ENCODE measurements around the gene GNA14. TPM values are rescaled to one million over a fixed set of nuclear protein-coding genes. Genes with fewer than 3 reads are reported as not detected.
"Not testable (repeated sequence)": the region's sequence is repeated elsewhere in the genome, so short reads cannot be mapped to it uniquely, and the experiment has no call there.

GNA14 gene
- total RNA-seq, 4 donors from 2014 or later = 2.8 to 7.4 (median 4.5) TPM

DNA sequence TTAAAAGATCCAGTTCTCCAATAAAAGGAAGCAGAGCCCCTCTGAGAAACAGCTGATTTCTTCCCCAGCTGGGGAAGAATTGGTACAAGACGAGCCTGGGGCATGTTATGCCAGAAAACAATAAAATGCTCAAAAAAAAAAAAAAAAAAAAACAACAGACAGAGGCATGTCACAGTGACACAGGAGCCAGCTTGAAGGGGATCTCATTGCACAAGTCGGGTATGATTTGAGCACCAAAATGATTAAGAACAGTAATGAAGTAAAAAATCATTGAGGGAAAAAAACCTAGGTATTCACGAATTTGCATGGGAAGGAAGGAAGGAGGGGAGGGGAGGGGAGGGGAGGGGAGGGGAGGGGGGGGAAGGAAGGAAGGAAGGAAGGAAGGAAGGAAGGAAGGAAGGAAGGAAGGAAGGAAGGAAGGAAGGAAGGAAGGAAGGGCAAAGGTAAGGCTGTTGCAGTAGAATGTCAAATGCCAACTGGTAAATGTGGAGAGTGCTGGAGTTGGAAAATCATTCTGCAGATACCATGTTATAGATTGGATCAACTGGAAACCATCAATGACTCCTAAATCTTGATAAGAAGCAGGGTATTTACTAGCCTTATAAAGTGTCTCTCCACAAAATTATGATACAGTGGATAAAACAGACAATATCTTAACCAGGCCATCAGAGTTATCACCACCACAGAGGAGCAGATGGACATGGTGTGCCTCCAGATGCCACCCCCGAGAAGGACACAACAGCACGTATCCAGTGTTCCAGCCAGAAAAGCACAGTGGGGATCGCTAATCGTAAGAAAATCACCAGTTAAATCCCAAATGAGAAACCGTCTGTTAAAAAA lies 7.2 kb downstream of the GNA14 start:
- DNase-seq (ENCODE audit: low spot score) = no peak
- ATAC-seq (ENCODE audit: low FRiP score) = no peak
- TF ChIP-seq, protein P1, sequence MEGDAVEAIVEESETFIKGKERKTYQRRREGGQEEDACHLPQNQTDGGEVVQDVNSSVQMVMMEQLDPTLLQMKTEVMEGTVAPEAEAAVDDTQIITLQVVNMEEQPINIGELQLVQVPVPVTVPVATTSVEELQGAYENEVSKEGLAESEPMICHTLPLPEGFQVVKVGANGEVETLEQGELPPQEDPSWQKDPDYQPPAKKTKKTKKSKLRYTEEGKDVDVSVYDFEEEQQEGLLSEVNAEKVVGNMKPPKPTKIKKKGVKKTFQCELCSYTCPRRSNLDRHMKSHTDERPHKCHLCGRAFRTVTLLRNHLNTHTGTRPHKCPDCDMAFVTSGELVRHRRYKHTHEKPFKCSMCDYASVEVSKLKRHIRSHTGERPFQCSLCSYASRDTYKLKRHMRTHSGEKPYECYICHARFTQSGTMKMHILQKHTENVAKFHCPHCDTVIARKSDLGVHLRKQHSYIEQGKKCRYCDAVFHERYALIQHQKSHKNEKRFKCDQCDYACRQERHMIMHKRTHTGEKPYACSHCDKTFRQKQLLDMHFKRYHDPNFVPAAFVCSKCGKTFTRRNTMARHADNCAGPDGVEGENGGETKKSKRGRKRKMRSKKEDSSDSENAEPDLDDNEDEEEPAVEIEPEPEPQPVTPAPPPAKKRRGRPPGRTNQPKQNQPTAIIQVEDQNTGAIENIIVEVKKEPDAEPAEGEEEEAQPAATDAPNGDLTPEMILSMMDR (IDR thresholded peaks at IDR 0.05) = no peak

DNA sequence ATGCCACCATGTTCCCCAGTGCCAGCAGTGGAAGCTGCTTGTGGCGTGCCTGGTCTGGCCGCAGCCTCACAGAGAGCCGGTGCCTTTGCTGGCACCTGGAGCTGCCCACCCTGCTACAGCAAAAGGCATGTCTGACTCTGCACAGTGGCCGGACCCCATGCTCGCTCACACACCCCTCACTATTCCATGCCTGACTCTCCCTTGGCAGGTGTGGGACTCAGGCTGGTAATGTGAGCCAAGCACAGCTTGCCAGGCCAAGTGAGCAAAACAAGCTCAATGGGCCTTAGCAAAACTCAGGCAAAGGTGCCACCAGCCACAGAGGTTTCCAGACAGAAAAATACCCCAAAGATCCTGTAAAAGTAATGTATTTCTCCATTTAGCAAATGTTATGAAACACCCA lies 15.5 kb downstream of the GNA14 start:
- no peak for DNase-seq (ENCODE audit: low spot score)
- ATAC-seq (ENCODE audit: low FRiP score) = no peak
- TF ChIP-seq, protein P1 (IDR thresholded peaks at IDR 0.05) = no peak

DNA sequence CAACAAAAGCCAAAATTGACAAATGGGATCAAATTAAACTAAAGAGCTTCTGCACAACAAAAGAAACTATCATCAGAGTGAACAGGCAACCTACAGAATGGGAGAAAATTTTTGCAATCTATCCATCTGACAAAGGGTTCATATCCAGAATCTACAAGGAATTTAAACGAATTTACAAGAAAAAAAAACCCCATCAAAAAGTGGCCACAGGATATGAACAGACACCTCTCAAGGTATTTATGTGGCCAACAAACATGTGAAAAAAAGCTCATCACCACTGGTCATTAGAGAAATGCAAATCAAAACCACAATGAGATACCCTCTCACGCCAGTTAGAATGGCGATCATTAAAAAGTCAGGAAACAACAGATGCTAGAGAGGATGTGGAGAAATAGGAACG lies 19.3 kb downstream of the GNA14 start:
- DNase-seq (ENCODE audit: low spot score); ATAC-seq (ENCODE audit: low FRiP score): not testable (repeated sequence)

DNA sequence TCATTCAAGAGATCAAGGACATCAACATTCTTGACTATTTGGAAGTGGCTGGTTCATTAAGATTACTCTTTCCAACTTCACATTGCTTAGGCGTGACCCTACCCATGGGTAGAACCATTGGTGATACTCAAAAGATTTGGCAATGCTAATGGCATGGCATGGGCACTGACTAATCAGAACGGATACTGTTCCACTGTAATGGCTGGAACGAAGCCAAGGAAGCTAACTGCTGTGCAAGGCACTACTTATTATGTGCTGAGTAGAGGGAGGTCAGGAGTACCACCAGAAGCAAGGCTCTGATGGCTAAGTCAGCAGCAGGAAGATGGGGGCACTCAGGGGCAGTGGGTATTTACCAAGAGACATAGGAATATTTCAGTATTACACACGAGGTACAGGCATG lies 31.9 kb downstream of the GNA14 start:
- DNase-seq (ENCODE audit: low spot score) = no peak
- no peak for ATAC-seq (ENCODE audit: low FRiP score)
- TF ChIP-seq, protein P1 (IDR thresholded peaks at IDR 0.05) = no peak

DNA sequence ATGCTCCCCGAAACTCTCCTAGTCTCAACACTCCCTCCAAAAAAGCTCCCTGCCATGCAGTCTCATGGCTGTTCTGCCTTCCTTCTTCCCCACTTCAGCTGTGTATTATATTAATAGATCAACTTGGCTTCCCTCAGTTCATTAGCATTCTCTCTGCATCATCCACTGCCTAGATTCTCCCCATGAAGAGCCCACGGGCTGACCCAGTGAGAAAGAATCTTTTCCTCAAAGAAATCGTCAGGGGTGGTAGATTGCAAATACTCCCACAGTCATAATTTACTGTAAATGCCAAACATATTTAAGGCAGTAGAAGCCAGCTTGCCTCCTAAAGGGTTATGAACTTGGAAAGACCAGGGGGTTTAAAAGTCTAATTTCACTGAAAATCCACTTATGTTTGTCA lies 33.5 kb downstream of the GNA14 start:
- no peak for ATAC-seq (ENCODE audit: low FRiP score)
- no peak for DNase-seq (ENCODE audit: low spot score)
- TF ChIP-seq, protein P1 (IDR thresholded peaks at IDR 0.05) = no peak

DNA sequence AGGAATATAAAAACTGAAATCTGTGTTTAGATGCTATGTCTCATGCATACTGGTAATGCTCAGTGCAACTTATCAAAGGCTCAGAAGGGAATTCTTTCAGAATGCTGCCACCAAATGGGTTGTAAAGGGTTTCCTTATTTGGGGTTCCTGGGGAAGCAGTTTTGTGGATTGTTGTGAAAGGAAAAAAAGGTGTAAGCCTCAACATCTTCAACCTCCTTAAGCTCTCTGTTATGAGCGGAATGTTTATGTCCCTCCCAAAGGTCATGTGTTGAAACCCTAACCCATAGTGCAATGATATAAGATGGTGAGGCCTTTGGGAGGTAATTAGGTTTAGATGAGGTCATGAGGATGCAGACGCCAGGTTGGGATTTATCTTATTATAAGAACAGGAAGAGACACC lies 41.6 kb downstream of the GNA14 start:
- ATAC-seq (ENCODE audit: low FRiP score) (no peak), DNase-seq (ENCODE audit: low spot score) (no peak)
- TF ChIP-seq, protein P1 (IDR thresholded peaks at IDR 0.05) = no peak

DNA sequence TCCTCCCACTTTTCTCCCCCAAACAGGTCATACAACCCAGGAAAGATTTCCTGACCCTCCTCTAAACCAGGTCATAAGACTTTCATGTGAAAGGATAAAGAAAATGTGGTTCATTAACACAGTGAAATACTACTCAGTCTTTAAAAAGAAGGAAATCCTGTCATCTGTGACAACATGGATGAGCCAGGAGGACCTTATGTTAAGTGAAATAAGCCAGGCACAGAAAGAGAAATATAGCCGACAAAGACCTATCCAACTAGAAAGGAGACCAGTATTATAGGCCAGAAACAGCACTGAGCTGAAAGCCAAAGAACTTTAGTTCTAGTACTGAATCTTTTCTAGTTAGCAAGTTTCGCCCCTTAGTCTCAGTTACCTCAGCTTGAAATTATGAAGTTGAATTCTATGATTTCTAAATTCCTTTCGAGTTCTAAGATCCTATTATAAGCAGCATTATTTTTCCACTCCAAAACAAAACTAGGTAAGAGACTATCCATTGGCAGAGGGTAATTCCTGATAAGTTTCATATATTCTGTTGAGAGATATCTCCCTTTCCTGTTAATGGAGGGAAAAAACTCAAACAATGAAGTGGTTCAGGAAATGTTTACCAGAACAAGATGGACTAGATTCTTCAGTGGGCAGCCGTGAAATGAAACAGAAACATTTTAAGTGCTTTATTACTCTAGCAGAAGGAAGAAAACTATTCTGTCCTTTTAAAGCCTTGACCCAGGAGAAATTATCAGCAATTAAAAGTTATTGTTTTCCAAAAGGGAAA lies 42.5 kb downstream of the GNA14 start:
- DNase-seq (ENCODE audit: low spot score) = no peak
- TF ChIP-seq, protein P1 (IDR thresholded peaks at IDR 0.05) = no peak
- no peak for ATAC-seq (ENCODE audit: low FRiP score)
